A549 (cell line): ENCODE results near the gene RAPGEFL1. TPM values are rescaled to one million over a fixed set of nuclear protein-coding genes. Genes with fewer than 3 reads are reported as not detected.

Source experiments
- ATAC-seq, 2 experiments: fragments of 200-7000 bp in 1 of 2; fragments of >200 bp in 1 of 2; cut with Nextera tagmentation in 1 of 2; cut with Tn5 transposase in 1 of 2; 3 replicates each; pipeline versions ENCODE4 v1.8.0 to v1.9.1; 2018 to 2020; ENCODE audit warnings: mild to moderate bottlenecking in 1 of 2, moderate library complexity in 1 of 2
- CTCF ChIA-PET: fragments of 300-600 bp; sonication (Branson Sonifier 250); formaldehyde crosslinking; extraction: SDS; loops from one replicate; lab custom pipeline; 2021; ENCODE audit warnings: antibody characterized with exemption, inconsistent platforms; lab: Yijun Ruan, JAX
- POLR2A ChIA-PET: fragments of 350-600 bp; formaldehyde crosslinking; extraction: SDS; loops from one replicate; lab custom pipeline; 2021; ENCODE audit warnings: antibody characterized with exemption, inconsistent platforms; lab: Yijun Ruan, JAX
- DNase-seq, 2 experiments: peaks; one replicate each; pipeline versions ENCODE4 v3.0.0 to v3.0.0-alpha.2; 2011 to 2016; ENCODE audit warnings: low read depth in 1 of 2, low spot score in 1 of 2
- FAIRE-seq: peaks from 2 replicates; lab custom pipeline; 2011; peaks lifted over from hg19 to GRCh38; lab: Jason Lieb, UNC
- H3K27ac ChIP-seq, 2 experiments: fragments of >200 bp; sonication (Bioruptor Twin); formaldehyde crosslinking; 3 replicates each; pipeline ENCODE4 v1.5.1; 2016 to 2017
- H3K4me1 ChIP-seq: fragments of >200 bp; sonication (Bioruptor Twin); formaldehyde crosslinking; 3 replicates; pipeline ENCODE4 v1.6.1; 2016
- H3K4me2 ChIP-seq: fragments of >200 bp; sonication (Bioruptor Twin); formaldehyde crosslinking; 3 replicates; pipeline ENCODE4 v1.6.1; 2016
- H3K4me3 ChIP-seq: fragments of >200 bp; sonication (Bioruptor Twin); formaldehyde crosslinking; 3 replicates; pipeline ENCODE4 v1.5.1; 2016
- H3K9me3 ChIP-seq: fragments of >200 bp; sonication (Bioruptor Twin); formaldehyde crosslinking; 3 replicates; pipeline ENCODE4 v1.6.1; 2016
- CBX8 ChIP-seq: fragments of 200-600 bp; sonication (generic); IDR thresholded peaks from 2 replicates; pipeline ENCODE4 v1.6.1; 2016
- CHD2 ChIP-seq: fragments of 150-350 bp; IDR thresholded peaks from 2 replicates; pipeline ENCODE4 v1.6.1; 2014; ENCODE audit warnings: low read length; ENCODE audit not compliant: partially characterized antibody
- CHD4 ChIP-seq: fragments of 200-600 bp; sonication (generic); IDR thresholded peaks from 2 replicates; pipeline ENCODE4 v1.6.1; 2016; ENCODE audit warnings: antibody characterized with exemption, mild to moderate bottlenecking, borderline replicate concordance
- E2F6 ChIP-seq: IDR thresholded peaks from 2 replicates; pipeline ENCODE4 v1.6.1; 2012; ENCODE audit warnings: low read depth, borderline replicate concordance
- EHF ChIP-seq: fragments of 250-450 bp; sonication (Bioruptor Pico); IDR thresholded peaks from 2 replicates; pipeline ENCODE4 v1.5.0; 2020; ENCODE audit warnings: mild to moderate bottlenecking
- EP300 ChIP-seq, 2 experiments: fragments of >200 bp; sonication (Bioruptor Twin); formaldehyde crosslinking; IDR thresholded peaks; 2 replicates in 1 of 2; 3 replicates in 1 of 2; pipeline ENCODE4 v1.6.1; 2016 to 2017
- ESRRA ChIP-seq: fragments of 150-350 bp; IDR thresholded peaks from 2 replicates; pipeline ENCODE4 v1.6.1; 2014; ENCODE audit warnings: mild to moderate bottlenecking, low read length, borderline replicate concordance
- FOSB ChIP-seq: fragments of 250-450 bp; sonication (Bioruptor Pico); IDR thresholded peaks from 2 replicates; pipeline ENCODE4 v1.5.0; 2020; ENCODE audit warnings: mild to moderate bottlenecking, moderate library complexity
- GATA3 ChIP-seq: IDR thresholded peaks from 2 replicates; pipeline ENCODE4 v1.6.1; 2012; ENCODE audit warnings: borderline replicate concordance
- HEYL ChIP-seq: fragments of 250-450 bp; sonication (Bioruptor Pico); IDR thresholded peaks from 2 replicates; pipeline ENCODE4 v1.8.0; 2021; ENCODE audit warnings: mild to moderate bottlenecking, moderate library complexity
- HOXA7 ChIP-seq: fragments of 250-450 bp; sonication (Bioruptor Pico); IDR thresholded peaks from 2 replicates; pipeline ENCODE4 v1.5.0; 2020; ENCODE audit warnings: mild to moderate bottlenecking, moderate library complexity
- HOXB13 ChIP-seq: fragments of 250-450 bp; sonication (Bioruptor Pico); IDR thresholded peaks from 2 replicates; pipeline ENCODE4 v1.5.0; 2020; ENCODE audit warnings: low read depth, mild to moderate bottlenecking, moderate library complexity
- JUNB ChIP-seq: fragments of >200 bp; sonication (Bioruptor Twin); formaldehyde crosslinking; IDR thresholded peaks from 2 replicates; pipeline ENCODE4 v1.6.1; 2016
- MAFK ChIP-seq: fragments of 450-650 bp; IDR thresholded peaks from 2 replicates; pipeline ENCODE4 v1.6.1; 2014; ENCODE audit not compliant: partially characterized antibody
- MYC ChIP-seq: IDR thresholded peaks from 2 replicates; pipeline ENCODE4 v1.6.1; 2012; ENCODE audit warnings: mild to moderate bottlenecking, inconsistent platforms, low read length, improper control_type of control experiment, borderline replicate concordance
- NFE2L2 ChIP-seq: fragments of 150-350 bp; conservative IDR thresholded peaks from 2 replicates; pipeline ENCODE4 v1.6.1; 2014; ENCODE audit warnings: low read length
- NR3C1 ChIP-seq: fragments of >200 bp; sonication (Bioruptor Twin); formaldehyde crosslinking; IDR thresholded peaks from 3 replicates; pipeline ENCODE4 v1.6.1; 2017
- RAD21 ChIP-seq, 2 experiments: fragments of >200 bp in 1 of 2; sonication (Bioruptor Twin) in 1 of 2; formaldehyde crosslinking in 1 of 2; IDR thresholded peaks in 1 of 2; conservative IDR thresholded peaks in 1 of 2; 2 replicates in 1 of 2; 3 replicates in 1 of 2; pipeline ENCODE4 v1.6.1; 2012 to 2018; ENCODE audit warnings: inconsistent platforms in 1 of 2
- REST ChIP-seq: fragments of 200-600 bp; sonication (generic); IDR thresholded peaks from 2 replicates; pipeline ENCODE4 v1.6.1; 2016; ENCODE audit warnings: antibody characterized with exemption, mild to moderate bottlenecking, moderate library complexity
- RFX5 ChIP-seq: fragments of 450-650 bp; IDR thresholded peaks from 2 replicates; pipeline ENCODE4 v1.7.1; 2014; ENCODE audit warnings: antibody characterized with exemption, mild to moderate bottlenecking, moderate library complexity
- RNF2 ChIP-seq: fragments of 200-600 bp; sonication (generic); IDR thresholded peaks from 2 replicates; pipeline ENCODE4 v1.6.1; 2016; ENCODE audit warnings: low read depth, mild to moderate bottlenecking, antibody characterized with exemption, moderate library complexity, borderline replicate concordance
- ZSCAN20 ChIP-seq: fragments of 250-450 bp; sonication (Bioruptor Pico); IDR thresholded peaks from 2 replicates; pipeline ENCODE4 v1.8.0; 2022; ENCODE audit warnings: mild to moderate bottlenecking, moderate library complexity
- WGBS: methylation state at CpG from one replicate; pipeline ENCODE4 v1.1.6; 2017; ENCODE audit errors: missing lambda C conversion rate; 5-methylcytosine and 5-hydroxymethylcytosine counted together
- polyA plus RNA-seq, 4 experiments: library from polyadenylated mRNA; depleted of rRNA in 3 of 4; stranded (reverse); fragments of >200 nt; fragmentation: RNase III in 1 of 4; extraction: RNeasy Plus Mini Kit Qiagen cat#74134 plus additional on column Dnase treatment in 1 of 4; gene quantifications; 2 replicates in 3 of 4; 3 replicates in 1 of 4; pipeline ENCODE4 v1.2.3, GENCODE V29; 2011 to 2017
- TF ChIP-seq, protein P1 (sequence below): fragments of >200 bp; sonication (Bioruptor Twin); formaldehyde crosslinking; IDR thresholded peaks from 3 replicates; pipeline ENCODE4 v1.6.1; 2016
- TF ChIP-seq, protein P2 (sequence below): fragments of 450-650 bp; IDR thresholded peaks from 2 replicates; pipeline ENCODE4 v1.6.1; 2014; ENCODE audit warnings: antibody characterized with exemption
- TF ChIP-seq, protein P3 (sequence below): fragments of 250-450 bp; sonication (Bioruptor Pico); IDR thresholded peaks from 2 replicates; pipeline ENCODE4 v1.5.0; 2021; ENCODE audit warnings: mild to moderate bottlenecking, moderate library complexity, borderline replicate concordance

RAPGEFL1 gene
- polyA plus RNA-seq, 2 of the 4 experiments (the other 2 are of a cell fraction), result 4.1 to 4.8 TPM

DNA sequence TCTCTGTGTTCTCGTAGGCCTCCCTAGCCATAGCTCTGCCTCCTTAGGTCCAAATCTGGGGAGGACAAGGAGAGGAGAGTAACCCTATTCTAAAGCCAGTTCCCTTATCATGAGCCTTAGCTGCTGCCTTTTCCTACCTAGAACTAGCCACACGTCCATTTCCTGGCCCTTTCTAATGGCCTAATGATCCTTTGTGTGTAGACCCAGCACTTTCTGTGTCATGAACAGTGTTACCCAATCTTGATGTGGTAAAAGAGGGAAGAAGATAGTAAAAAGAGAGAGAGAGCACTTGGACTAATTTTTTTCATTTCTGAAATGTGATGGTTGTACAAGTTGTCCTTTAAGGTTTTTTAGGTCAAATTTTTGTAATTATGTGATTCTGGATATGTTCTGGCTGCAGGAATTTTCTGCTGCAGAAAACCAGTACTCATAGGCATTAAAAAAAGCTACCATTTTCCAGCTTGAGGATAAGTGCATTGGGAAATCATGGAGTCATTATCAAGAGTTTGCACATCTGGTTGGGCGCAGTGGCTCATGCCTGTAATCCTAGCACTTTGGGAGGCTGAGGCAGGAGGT is 18.7 kb upstream of the RAPGEFL1 start:
- CTCF ChIA-PET, result interaction anchor here (0.6 to 6.4 kb wide), 6 partner anchors 9 to 133 kb away, joined by 3 to 76 read pairs (median 4); no protein-coding TSS in a partner anchor
- no peak for FAIRE-seq
- POLR2A ChIA-PET, result interaction anchor here (0.6 kb wide), 1 partner anchor 46 kb away, joined by 4 read pairs; no protein-coding TSS in a partner anchor

GRCh38 chr17:40159456-40159855 is 17.8 kb upstream of the RAPGEFL1 start:
- Histone ChIP-seq H3K9me3 (no peaks in the 10 kb centered on the region), H3K27ac (no peak overlapping the region), H3K4me1 (no peaks in the 10 kb centered on the region), H3K4me3 (no peak overlapping the region)
- no peak for DNase-seq
- no peak for FAIRE-seq
- POLR2A ChIA-PET, result no interaction called here
- ATAC-seq, result no peak
- TF ChIP-seq REST (no peak), NFE2L2 (no peak), RNF2 (no peak), MAFK (no peak), JUNB (no peak), EHF (CRISPR knock-in tag) (no peak), ESRRA (no peak), CHD4 (no peak), FOSB (CRISPR knock-in tag) (no peak), HEYL (CRISPR knock-in tag) (no peak), HOXB13 (CRISPR knock-in tag) (no peak), EP300 (IDR thresholded peaks at IDR 0.05) (no peak), HOXA7 (no peak), RFX5 (no peak), MYC (no peak), ZSCAN20 (CRISPR knock-in tag) (no peak), NR3C1 (no peak)
- TF ChIP-seq, protein P1, sequence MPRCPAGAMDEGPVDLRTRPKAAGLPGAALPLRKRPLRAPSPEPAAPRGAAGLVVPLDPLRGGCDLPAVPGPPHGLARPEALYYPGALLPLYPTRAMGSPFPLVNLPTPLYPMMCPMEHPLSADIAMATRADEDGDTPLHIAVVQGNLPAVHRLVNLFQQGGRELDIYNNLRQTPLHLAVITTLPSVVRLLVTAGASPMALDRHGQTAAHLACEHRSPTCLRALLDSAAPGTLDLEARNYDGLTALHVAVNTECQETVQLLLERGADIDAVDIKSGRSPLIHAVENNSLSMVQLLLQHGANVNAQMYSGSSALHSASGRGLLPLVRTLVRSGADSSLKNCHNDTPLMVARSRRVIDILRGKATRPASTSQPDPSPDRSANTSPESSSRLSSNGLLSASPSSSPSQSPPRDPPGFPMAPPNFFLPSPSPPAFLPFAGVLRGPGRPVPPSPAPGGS, result no peak
- TF ChIP-seq, protein P2, sequence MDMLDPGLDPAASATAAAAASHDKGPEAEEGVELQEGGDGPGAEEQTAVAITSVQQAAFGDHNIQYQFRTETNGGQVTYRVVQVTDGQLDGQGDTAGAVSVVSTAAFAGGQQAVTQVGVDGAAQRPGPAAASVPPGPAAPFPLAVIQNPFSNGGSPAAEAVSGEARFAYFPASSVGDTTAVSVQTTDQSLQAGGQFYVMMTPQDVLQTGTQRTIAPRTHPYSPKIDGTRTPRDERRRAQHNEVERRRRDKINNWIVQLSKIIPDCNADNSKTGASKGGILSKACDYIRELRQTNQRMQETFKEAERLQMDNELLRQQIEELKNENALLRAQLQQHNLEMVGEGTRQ, result no peak
- TF ChIP-seq, all 56 proteins: peak for 0
- WGBS, result 93% methylated on average over 6 of the region's 6 CpGs
- CTCF ChIA-PET, result interaction anchor here (0.6 to 6.4 kb wide), 5 partner anchors 8 to 239 kb away, joined by 3 to 76 read pairs (median 4); partner anchors contain the start of gene CSF3
- H3K4me2 ChIP-seq, result no peak overlapping the region

More for the DNA sequence above, 18.7 kb upstream of the RAPGEFL1 start:
- DNase-seq (no peak), ATAC-seq (no peak)
- no peak for TF ChIP-seq E2F6
- no peak for TF ChIP-seq CBX8
- no peak for TF ChIP-seq CHD2
- TF ChIP-seq EHF (CRISPR knock-in tag), result no peak
- no peak for TF ChIP-seq EP300 (IDR thresholded peaks at IDR 0.05)
- no peak for TF ChIP-seq NR3C1
- TF ChIP-seq RAD21 (conservative IDR thresholded peaks at IDR 0.05 in 1 of 2, IDR thresholded peaks at IDR 0.05 in 1 of 2), result no peak
- TF ChIP-seq RNF2, result no peak
- no peak for TF ChIP-seq GATA3
- TF ChIP-seq, protein P3, sequence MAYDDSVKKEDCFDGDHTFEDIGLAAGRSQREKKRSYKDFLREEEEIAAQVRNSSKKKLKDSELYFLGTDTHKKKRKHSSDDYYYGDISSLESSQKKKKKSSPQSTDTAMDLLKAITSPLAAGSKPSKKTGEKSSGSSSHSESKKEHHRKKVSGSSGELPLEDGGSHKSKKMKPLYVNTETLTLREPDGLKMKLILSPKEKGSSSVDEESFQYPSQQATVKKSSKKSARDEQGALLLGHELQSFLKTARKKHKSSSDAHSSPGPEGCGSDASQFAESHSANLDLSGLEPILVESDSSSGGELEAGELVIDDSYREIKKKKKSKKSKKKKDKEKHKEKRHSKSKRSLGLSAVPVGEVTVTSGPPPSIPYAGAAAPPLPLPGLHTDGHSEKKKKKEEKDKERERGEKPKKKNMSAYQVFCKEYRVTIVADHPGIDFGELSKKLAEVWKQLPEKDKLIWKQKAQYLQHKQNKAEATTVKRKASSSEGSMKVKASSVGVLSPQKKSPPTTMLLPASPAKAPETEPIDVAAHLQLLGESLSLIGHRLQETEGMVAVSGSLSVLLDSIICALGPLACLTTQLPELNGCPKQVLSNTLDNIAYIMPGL (CRISPR knock-in tag), result no peak
- no peak for TF ChIP-seq ESRRA
- Histone ChIP-seq H3K4me2 (no peak overlapping the region), H3K27ac (no peak overlapping the region), H3K4me3 (no peak overlapping the region), H3K4me1 (peaks cover under 1% of the 10 kb centered on the region; the same call in 1 of the 3 replicates), H3K9me3 (no peaks in the 10 kb centered on the region)
- 91% methylated on average over 3 of the region's 3 CpGs for WGBS
